GM21390 (cell line): ENCODE results near the gene EML1.

Source experiments
- ATAC-seq: cut with Tn5 transposase; IDR thresholded peaks from one replicate; pipeline ENCODE4 v1.9.1; 2021; ENCODE audit not compliant: unreplicated experiment

Gene EML1

GRCh38 chr14:99802301-99803105 lies 9.3 kb downstream of the EML1 start:
- ATAC-seq: no peak

GRCh38 chr14:99803106-99803775 lies 10.0 kb downstream of the EML1 start:
- ATAC-seq: no peak

DNA sequence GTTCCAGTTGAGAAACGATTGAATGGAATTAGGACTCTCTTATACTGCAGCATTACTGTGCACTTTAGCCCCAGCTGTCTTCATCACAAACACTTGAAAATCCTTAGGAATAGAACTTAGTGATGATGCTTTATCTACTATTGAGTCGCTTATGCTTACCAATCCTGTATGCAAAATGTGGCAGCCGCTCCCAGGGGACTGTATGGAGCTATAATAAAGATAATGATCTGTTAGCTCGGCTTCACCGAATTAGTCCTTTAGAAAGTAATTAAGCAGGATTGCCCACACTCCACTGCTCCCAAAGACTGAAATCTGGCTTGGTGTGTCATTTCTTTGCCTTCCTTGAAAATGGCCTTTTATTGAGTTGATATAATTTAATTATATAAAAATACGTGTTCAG lies 10.6 kb downstream of the EML1 start:
- ATAC-seq: no peak

DNA sequence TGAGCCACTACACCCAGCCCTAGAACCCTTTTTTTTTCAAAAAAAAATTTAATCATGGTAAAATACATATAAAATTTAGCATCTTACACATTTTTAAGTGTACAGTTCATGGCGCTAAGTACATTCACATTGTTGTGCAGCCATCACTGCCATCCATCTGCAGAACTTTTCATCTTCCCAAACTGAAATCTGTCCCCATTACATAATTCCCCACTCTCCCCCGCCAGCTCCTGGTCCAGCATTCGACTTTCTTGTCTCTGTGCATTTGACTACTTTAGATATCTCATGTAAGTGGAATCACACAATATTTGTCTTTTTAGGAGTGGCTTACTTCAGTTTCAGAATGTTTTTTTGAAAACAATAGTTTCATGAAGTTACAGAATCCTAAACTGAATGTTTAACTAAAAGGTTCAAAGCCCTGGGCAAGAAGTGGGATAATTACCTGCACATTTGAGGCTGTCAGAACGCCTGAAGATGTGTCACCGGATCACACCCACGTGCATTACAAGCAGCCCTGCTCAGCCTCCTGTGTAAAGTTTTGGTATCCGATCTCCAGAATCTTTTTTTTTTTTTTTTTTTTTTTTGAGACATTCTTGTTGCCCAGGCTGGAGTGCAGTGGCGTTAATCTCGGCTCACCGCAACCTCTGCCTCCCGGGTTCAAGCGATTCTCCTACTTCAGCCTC lies 12.7 kb downstream of the EML1 start:
- ATAC-seq: no peak

DNA sequence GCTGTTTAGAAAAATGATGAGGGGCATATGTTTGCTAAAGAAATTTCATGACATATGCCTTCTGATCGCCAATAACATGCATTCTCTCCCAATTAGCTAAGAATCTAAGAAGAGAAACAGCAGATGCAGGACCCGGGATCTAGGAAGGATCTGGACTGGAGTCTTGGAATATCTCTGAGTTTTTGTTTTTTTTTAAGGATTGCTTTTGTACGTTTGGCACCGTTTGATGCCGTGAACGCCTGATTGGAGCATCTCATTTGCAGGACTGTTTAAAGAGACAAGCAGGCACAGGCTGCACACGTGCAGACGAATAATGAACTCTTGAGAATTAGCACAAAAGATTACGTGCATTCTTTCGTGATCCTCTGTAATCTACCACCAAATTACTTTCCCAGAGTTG lies 13.6 kb downstream of the EML1 start:
- ATAC-seq: no peak

DNA sequence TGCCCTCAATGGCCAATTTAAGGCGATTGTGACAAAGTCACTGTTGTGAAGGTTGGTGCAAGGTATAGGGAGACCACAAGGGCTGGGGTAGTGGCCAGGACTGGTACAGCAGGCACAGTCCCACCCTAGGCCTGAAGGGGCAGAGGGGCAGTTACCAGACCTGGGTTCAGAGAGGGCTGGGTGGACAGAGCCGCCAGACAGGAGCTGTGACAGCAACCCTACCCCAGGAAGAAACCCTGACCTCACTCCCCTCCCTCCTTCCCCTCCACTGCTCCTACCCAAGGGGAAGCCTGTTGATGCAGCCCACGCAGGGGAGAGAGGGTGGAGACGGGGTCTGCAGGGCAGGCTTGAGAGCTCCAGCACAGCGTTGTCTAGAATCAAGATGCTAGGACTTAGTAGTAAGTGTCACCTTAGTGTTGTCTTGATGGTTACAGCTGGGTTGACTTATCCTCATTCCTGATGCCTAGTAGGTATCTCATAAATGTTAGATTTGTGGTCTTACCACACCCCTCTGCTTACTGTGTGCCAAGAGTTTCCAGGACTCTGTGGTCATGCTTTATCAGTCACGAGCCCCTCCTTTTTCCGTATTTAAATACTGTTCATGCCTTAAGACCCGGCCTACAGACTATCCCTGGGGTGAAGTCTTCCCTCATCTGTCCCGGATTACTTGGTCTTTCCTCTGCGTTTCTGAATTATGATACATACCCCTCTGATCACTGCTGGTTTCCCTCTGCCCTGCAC lies 14.4 kb downstream of the EML1 start:
- no peak for ATAC-seq

DNA sequence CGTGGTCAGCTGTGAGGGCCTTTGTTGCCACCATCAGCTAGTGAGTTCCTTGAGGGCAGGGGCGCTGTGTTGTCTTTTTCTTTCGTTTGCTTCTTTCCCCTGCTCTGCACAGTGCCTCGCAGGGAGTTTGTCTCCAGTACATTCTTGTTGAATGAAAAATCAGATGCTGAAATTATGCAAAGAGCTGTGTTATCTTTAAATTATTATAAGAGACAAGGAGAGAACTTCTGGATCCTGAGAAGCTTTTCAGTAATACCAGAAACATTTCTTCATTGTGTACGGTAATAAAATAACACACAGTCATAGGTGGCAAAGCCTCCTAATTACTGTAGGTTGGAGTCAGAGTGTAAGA lies 14.9 kb downstream of the EML1 start:
- ATAC-seq: no peak

GRCh38 chr14:99808515-99808914 lies 15.3 kb downstream of the EML1 start:
- ATAC-seq: no peak

GRCh38 chr14:99809360-99809759 lies 16.1 kb downstream of the EML1 start:
- ATAC-seq: no peak

GRCh38 chr14:99809859-99810558 lies 16.8 kb downstream of the EML1 start:
- ATAC-seq: no peak

DNA sequence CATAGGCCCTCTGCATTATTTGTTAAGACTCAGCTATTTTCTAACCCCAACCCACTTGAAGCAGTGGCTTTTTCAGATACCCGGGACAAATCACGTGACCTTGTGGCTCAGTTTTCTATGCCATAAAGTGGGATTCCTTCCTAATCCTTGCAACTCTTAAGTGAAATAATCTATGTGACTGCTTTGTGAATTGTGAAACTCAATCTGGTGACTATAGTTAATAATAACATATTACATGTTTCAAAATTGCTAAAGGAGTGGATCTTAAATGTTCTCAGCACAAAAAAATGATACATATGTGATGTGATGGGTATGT lies 17.3 kb downstream of the EML1 start:
- ATAC-seq: no peak

DNA sequence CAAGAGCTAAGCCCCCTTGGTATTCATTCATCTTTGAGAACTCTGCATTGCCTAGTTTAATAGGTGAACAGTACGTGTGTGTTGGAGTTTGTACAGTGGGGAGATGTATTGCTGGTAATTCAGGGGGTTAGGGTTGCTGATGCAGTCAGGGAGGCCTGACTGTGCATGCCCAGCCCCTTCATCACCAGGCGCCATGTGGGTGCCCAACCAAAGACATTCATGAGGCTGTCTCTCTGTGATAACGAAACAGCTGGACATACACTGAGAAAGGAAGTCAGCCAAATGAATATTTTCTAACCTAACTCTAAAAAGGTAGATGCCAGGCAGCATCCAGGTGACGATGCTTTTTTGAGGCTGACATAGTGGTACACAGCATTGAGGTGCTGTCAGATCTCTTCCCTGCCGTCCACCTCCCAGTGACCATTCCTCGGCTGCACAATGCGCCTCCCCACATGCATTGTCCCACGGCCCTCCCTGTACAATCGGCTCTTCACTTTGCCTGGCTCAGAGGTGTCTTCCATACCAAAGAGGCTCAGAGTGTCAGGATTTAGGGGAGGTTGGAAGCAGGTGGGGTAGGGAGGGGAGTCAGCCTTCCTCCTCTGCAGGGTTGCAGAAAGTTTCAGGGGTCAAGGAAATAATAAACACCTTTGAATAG lies 19.0 kb downstream of the EML1 start:
- no peak for ATAC-seq

- ATAC-seq: no peak
Measured at GRCh38 chr14:99812892-99813291, 19.7 kb downstream of the EML1 start.

DNA sequence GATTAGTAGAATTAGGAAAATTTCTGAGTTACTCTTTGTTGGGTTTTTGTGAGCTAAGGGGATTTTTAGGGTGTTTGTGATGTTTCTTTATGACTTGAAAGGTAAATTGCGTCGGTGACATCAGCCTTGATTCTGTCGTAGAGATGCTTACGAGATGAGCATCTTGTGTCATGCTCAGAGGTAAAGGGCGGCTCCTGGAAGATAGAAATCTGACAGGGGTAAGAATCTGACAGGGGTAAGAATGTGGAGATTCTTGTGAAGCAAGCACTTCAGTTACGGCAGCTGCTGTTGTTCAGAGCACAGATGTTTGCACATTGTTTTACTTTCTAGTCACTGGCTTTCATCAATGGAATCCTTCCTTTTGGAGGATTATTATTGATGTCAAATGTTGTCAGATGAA lies 22.5 kb downstream of the EML1 start:
- ATAC-seq: no peak

DNA sequence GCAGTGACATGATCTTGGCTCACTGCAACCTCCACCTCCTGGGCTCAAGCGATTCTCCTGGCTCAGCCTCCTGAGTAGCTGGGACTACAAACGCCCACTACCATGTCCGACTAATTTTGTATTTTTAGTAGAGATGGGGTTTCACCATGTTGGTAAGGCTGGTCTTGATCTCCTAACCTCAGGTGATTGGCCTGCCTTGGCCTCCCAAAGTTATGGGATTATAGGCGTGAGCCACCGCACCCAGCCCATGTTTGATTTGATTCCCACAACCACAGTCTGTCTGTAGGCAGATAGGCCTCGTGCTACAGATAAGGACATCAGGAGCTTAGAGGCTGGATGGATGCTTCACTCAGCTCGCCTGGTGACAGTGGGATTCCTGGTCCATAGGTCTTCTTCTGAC lies 23.0 kb downstream of the EML1 start:
- no peak for ATAC-seq

DNA sequence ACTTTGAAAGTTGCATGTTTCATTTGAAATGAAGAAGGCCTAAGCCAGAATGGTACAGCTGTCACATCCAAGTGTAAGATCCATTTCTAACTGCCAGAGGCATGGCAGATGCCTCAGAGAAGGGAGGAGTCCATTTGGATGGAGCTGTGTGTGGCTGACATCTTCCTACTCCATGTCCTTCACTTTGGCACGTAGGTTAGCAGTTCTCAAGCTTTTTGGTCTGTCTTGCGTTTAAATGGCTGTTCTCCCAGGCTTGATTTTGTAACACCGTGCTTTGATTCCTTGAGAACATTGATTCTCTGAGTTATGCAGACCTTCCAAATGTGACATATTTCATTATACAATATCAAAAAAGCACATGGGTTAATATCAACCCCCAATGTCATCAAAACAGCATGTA lies 23.4 kb downstream of the EML1 start:
- no peak for ATAC-seq

DNA sequence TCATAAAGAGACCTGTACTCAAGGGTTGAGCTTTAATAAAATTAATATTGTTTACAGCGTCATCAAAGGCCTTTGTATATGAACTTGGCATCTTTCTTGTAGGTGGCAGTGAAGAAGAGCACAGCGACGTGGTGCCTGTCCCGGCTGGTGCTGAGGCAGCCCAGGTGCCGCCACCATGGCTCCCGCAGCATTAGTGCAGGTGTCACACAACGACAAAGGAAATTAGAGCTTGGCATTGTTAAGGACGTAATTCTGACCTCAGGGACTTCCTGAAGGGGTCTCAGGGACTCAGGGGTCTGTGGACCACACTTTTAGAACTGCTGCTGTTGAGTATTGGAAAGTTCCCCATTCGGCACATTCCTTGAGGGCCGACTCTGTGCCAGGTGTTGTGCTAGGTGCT lies 24.1 kb downstream of the EML1 start:
- ATAC-seq: no peak

DNA sequence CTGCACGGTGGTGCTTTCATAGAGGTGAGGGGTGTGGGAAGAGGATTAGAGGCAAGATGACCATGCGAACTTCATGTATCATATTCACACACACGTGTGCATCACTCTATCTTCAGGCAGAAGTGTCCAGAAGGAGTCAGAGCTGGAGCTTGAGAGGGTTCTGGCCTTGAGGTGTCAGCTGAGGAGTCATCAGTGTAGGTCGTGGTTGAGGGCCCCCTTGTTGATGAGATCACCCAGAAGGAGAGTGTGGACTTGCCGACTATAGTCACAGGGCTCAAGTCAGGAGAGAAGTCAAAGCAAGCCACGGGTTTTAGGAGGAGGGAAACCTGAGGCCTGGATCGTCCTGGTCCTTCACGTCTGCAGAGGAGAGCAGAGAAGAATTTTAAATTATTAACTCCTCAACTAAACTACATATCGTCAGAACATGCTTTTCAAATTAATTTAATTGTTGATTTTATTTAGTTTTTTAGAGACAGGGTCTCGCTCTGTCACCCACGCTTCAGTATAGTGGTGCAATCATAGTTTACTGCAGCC lies 25.4 kb downstream of the EML1 start:
- ATAC-seq: no peak

DNA sequence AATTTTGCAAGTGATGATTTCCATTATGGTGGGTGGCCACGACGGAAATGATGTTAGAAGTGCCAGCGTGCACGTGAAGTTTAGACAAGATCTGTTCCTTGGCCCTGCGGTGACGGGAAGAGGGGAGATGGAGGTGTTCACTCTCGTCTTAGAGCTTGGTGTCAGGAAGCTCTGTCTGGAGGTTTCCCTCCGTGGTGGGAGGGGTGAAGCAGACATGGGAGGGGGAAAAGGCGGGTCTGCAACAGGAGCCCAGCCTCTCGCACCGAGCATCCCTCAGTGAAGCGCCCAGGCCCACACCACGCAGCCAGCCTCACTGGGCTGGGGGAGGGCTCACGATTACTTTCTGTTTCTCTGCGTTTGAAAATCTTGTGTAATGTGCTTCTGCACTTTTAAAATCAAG lies 26.3 kb downstream of the EML1 start:
- ATAC-seq: no peak

DNA sequence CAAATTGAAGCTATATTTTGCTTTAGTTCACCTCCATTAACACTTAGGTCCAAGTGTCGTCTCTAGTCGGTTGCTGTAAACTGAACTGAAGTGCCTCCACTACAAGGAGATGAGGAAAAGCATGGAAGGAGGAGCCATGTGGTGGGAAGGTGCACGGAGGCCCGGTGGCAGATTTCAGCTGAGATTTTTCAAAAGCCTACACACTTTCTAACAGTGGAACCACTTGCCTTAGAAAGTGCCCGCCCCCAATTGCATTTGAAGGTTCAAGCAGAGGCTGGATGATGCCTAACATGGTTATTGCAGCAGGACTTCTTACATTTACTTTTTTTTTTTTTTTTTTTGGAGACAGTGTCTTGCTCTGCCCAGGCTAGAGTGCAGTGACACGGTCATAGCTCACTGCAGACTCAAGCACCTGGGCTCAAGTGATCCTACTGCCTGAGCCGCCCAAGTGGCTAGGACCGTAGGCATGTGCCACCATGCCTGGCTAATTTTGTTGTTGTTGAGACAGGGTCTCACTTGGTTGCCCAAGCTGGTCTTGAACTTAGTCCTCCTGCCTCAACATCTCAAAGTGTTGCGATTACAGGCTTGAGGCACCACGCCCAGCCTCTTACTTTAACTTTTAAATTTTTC lies 27.6 kb downstream of the EML1 start:
- no peak for ATAC-seq
